Endothelial cell of umbilical vein (primary cell): Measurements from ENCODE around the gene POLR2B. TPM values are rescaled to one million over a fixed set of nuclear protein-coding genes. Genes with fewer than 3 reads are reported as not detected.

Experiments
- BruUV-seq: library from RNA; stranded (reverse); fragments of 400-500 nt; replicated peaks from 2 replicates; lab custom pipeline; 2021; lab: Mats Ljungman, UMichigan
- CTCF ChIA-PET: fragments of 300-600, 350-600 bp; sonication (Branson Sonifier 250); formaldehyde crosslinking; loops from one replicate; lab custom pipeline; 2021; ENCODE audit warnings: antibody characterized with exemption, inconsistent platforms; lab: Charles Lee
- POLR2A ChIA-PET: fragments of 300-600, 350-600 bp; sonication (Branson Sonifier 250); formaldehyde crosslinking; loops from one replicate; lab custom pipeline; 2021; ENCODE audit warnings: antibody characterized with exemption, inconsistent platforms; lab: Charles Lee
- DNase-seq: peaks from one replicate; pipeline ENCODE4 v3.0.0-alpha.2; 2011; ENCODE audit warnings: low read depth, low spot score
- FAIRE-seq: peaks from 2 replicates; lab custom pipeline; 2011; peaks lifted over from hg19 to GRCh38; lab: Jason Lieb, UNC
- H2AFZ ChIP-seq: 2 replicates; pipeline ENCODE4 v1.6.0; 2012; ENCODE audit warnings: low read depth, low read length, control low read depth, inconsistent platforms
- H3K27ac ChIP-seq: 2 replicates; pipeline ENCODE4 v1.5.1; 2011; ENCODE audit warnings: low read depth, mild to moderate bottlenecking, control low read depth, low read length, moderate library complexity; ENCODE audit not compliant: insufficient read depth
- H3K27me3 ChIP-seq, 2 experiments: 2 replicates each; pipeline versions ENCODE4 v1.6.0 to v1.6.1; 2011; ENCODE audit warnings: low read length in 2 of 2, mixed read lengths in 1 of 2; ENCODE audit not compliant: control insufficient read depth in 2 of 2, insufficient read depth in 2 of 2
- H3K36me3 ChIP-seq, 2 experiments: 2 replicates in 1 of 2; 3 replicates in 1 of 2; pipeline ENCODE4 v1.5.1; 2011; ENCODE audit warnings: low read length in 2 of 2, mild to moderate bottlenecking in 1 of 2, moderate library complexity in 1 of 2; ENCODE audit not compliant: control insufficient read depth in 2 of 2, insufficient read depth in 2 of 2; ENCODE audit errors: extremely low read depth in 1 of 2
- H3K4me1 ChIP-seq: 3 replicates; pipeline ENCODE4 v1.5.1; 2011; ENCODE audit warnings: mild to moderate bottlenecking, low read length; ENCODE audit not compliant: control insufficient read depth, insufficient read depth; ENCODE audit errors: extremely low read depth
- H3K4me2 ChIP-seq: 2 replicates; pipeline ENCODE4 v1.6.1; 2011; ENCODE audit warnings: low read length, control low read depth, mixed read lengths; ENCODE audit not compliant: insufficient read depth
- H3K4me3 ChIP-seq, 3 experiments: fragments of 200-600 bp in 1 of 3; sonication (generic), shearing (Covaris generic) in 1 of 3; replicated peaks in 1 of 3; 2 replicates each; pipeline ENCODE4 v1.5.1; 2011 to 2016; ENCODE audit warnings: control low read depth in 3 of 3, low read length in 3 of 3, mild to moderate bottlenecking in 2 of 3, inconsistent platforms in 1 of 3, low read depth in 1 of 3, moderate library complexity in 1 of 3; ENCODE audit not compliant: insufficient read depth in 1 of 3
- H3K79me2 ChIP-seq: 2 replicates; pipeline ENCODE4 v1.6.0; 2012; ENCODE audit warnings: low read length, inconsistent platforms; ENCODE audit not compliant: control insufficient read depth, insufficient read depth
- H3K9ac ChIP-seq: replicated peaks from 2 replicates; pipeline ENCODE3; 2011; ENCODE audit warnings: low read length, control low read depth; ENCODE audit not compliant: insufficient read depth; ENCODE audit errors: extremely low read depth
- H3K9me1 ChIP-seq: replicated peaks from 3 replicates; pipeline ENCODE4 v1.6.0; 2011; ENCODE audit warnings: mild to moderate bottlenecking, low read length; ENCODE audit not compliant: control insufficient read depth, insufficient read depth; ENCODE audit errors: extremely low read depth
- H3K9me3 ChIP-seq: replicated peaks from 2 replicates; pipeline ENCODE4 v1.5.1; 2012; ENCODE audit warnings: low read length, inconsistent platforms; ENCODE audit not compliant: control insufficient read depth, insufficient read depth
- H4K20me1 ChIP-seq: replicated peaks from 2 replicates; pipeline ENCODE3; 2011; ENCODE audit warnings: mild to moderate bottlenecking, low read length; ENCODE audit not compliant: control insufficient read depth, insufficient read depth; ENCODE audit errors: extremely low read depth
- CTCF ChIP-seq, 2 donors: IDR thresholded peaks; 1 replicate in 1 of 2; 2 replicates in 1 of 2; pipeline ENCODE4 v1.5.1; 2011; ENCODE audit warnings: low read length in 2 of 2, mild to moderate bottlenecking in 2 of 2, moderate library complexity in 2 of 2, control low read depth in 1 of 2, inconsistent platforms in 1 of 2, low read depth in 1 of 2; ENCODE audit not compliant: insufficient read depth in 1 of 2; ENCODE audit errors: extremely low read depth in 1 of 2
- EZH2 ChIP-seq: IDR thresholded peaks from 2 replicates; pipeline ENCODE4 v1.6.1; 2012; ENCODE audit warnings: borderline replicate concordance, low read depth, mild to moderate bottlenecking, moderate library complexity, low read length, inconsistent platforms; ENCODE audit not compliant: severe bottlenecking
- FOS ChIP-seq: IDR thresholded peaks from 2 replicates; pipeline ENCODE4 v1.6.1; 2011; ENCODE audit warnings: mild to moderate bottlenecking, low read length, moderate library complexity, borderline replicate concordance; ENCODE audit not compliant: insufficient read depth
- GATA2 ChIP-seq: IDR thresholded peaks from 2 replicates; pipeline ENCODE4 v1.7.0; 2011; ENCODE audit warnings: low read depth, mild to moderate bottlenecking, moderate library complexity, mixed read lengths, low read length; ENCODE audit not compliant: insufficient read length, insufficient read depth
- JUN ChIP-seq: IDR thresholded peaks from 2 replicates; pipeline ENCODE4 v1.6.1; 2011; ENCODE audit warnings: borderline replicate concordance, low read depth; ENCODE audit not compliant: insufficient read length, insufficient read depth
- MAX ChIP-seq: IDR thresholded peaks from 2 replicates; pipeline ENCODE4 v1.6.1; 2011; ENCODE audit not compliant: insufficient read depth, insufficient read length
- MYC ChIP-seq: IDR thresholded peaks from one replicate; pipeline ENCODE4 v1.6.1; 2011; ENCODE audit warnings: mild to moderate bottlenecking, low read depth, low read length
- POLR2A ChIP-seq: IDR thresholded peaks from 2 replicates; pipeline ENCODE4 v1.6.1; 2012; ENCODE audit warnings: low read depth, mild to moderate bottlenecking, control low read depth, low read length
- POLR2AphosphoS5 ChIP-seq: IDR thresholded peaks from 2 replicates; pipeline ENCODE4 v1.6.1; 2012; ENCODE audit warnings: low read depth, mild to moderate bottlenecking, control low read depth, low read length, moderate library complexity; ENCODE audit not compliant: insufficient read depth
- dilution Hi-C: fragments of 300-500 bp; cut with MboI; formaldehyde crosslinking; loops from one replicate; pipeline ENCODE4 v1.15.0; 2019; ENCODE audit warnings: low sequenced_read_pairs; ENCODE audit not compliant: extremely low pct_ligation_motif_present
- intact Hi-C: fragments of 100-400 bp; cut with micrococcal nuclease; formaldehyde crosslinking; loops from one replicate; pipeline ENCODE4 v1.10.0; 2022
- polyA plus RNA-seq, 4 experiments: library from polyadenylated mRNA; depleted of rRNA in 3 of 4; stranded (reverse) in 3 of 4; unstranded in 1 of 4; fragments of >200 nt; gene quantifications; 2 replicates each; pipeline versions ENCODE4 v1.2.1 to v1.2.3, GENCODE V29; 2011 to 2012; ENCODE audit warnings: missing spikeins in 1 of 4
- total RNA-seq: library from RNA; stranded (reverse); gene quantifications from 2 replicates; pipeline ENCODE4 v1.2.3, GENCODE V29; 2021

POLR2B gene
- total and polyA plus RNA-seq, 2 donors (not counting 3 experiments of a cell fraction or from before 2014, with no cell fraction given), result 75.5 to 148 TPM

- no peak for FAIRE-seq
- BruUV-seq, result no TSS peak
- CTCF ChIA-PET, result interaction anchor here (0.8 to 3.1 kb wide), 8 partner anchors 9 to 98 kb away, joined by 3 to 13 read pairs (median 6); no protein-coding TSS in a partner anchor
- Histone ChIP-seq H4K20me1 (no peaks in the 10 kb centered on the region), H3K4me1 (peaks cover 33% of the 10 kb centered on the region), H3K4me3 (no peak overlapping the region), H3K9me3 (no peaks in the 10 kb centered on the region), H3K9ac (no peak overlapping the region), H3K27ac (peak overlapping the region; percentile 65), H3K79me2 (peaks cover 62% of the 10 kb centered on the region), H3K4me2 (no peak overlapping the region), H3K9me1 (no peaks in the 10 kb centered on the region), H3K27me3 (no peaks in the 10 kb centered on the region), H3K36me3 (peaks cover 0 to 3% of the 10 kb centered on the region in 2 experiments), H2AFZ (no peak overlapping the region)
- intact Hi-C loops (loop anchor here (1.0 to 2.0 kb wide), 2 partner anchors 15 to 44 kb away; partner anchors contain the start of gene IGFBP7), dilution Hi-C loops (no loop called here)
- POLR2A ChIA-PET, result no interaction called here
- TF ChIP-seq POLR2AphosphoS5, result no peak
- no peak for TF ChIP-seq POLR2A
- no peak for TF ChIP-seq FOS
- no peak for TF ChIP-seq CTCF (IDR thresholded peaks at IDR 0.05; ENCODE audit: extremely low read depth in 1 of 2, insufficient read depth in 1 of 2, low read depth in 1 of 2, low read length in 2 of 2)
- TF ChIP-seq GATA2, result no peak
- no peak for TF ChIP-seq MAX
- TF ChIP-seq JUN, result no peak
- no peak for TF ChIP-seq MYC
- TF ChIP-seq EZH2, result no peak
- no peak for DNase-seq
These were observed 87.2 kb downstream of the POLR2B start for GRCh38 chr4:57065730-57066482.
